ENCODE results near the gene TRAF7.

Gene TRAF7

DNA sequence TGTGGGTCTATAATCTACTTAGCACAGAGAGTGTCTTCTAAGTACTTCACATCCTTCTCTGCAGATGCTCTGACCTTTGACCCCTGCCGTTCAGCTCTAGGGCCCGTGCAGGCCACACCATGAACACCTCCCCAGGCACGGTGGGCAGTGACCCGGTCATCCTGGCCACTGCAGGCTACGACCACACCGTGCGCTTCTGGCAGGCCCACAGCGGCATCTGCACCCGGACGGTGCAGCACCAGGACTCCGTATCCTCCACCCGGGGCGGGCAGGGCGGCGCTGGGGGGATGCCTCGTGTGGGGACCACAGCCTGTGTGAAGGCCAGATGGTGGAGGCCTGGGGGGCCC, 50.4 kb downstream of the TRAF7 start:
- H3K4me1 ChIP-seq (ENCODE audit: insufficient read depth, low read length) = peaks cover 33% of the 10 kb centered on the region
- H3K9ac ChIP-seq (ENCODE audit: low read depth, low read length) = peak overlapping the region; percentile 91
- H3K27ac ChIP-seq (ENCODE audit: low read length) = peak overlapping the region; percentile 99
- H2AFZ ChIP-seq (ENCODE audit: low read depth, low read length) = peak overlapping the region; percentile 99
- H3K79me2 ChIP-seq (ENCODE audit: insufficient read depth, low read length) = peaks cover 31% of the 10 kb centered on the region
- no peak for TF ChIP-seq EZH2 (IDR thresholded peaks at IDR 0.05; ENCODE audit: borderline replicate concordance, low read depth, low read length, severe bottlenecking)
- TF ChIP-seq, protein P1, sequence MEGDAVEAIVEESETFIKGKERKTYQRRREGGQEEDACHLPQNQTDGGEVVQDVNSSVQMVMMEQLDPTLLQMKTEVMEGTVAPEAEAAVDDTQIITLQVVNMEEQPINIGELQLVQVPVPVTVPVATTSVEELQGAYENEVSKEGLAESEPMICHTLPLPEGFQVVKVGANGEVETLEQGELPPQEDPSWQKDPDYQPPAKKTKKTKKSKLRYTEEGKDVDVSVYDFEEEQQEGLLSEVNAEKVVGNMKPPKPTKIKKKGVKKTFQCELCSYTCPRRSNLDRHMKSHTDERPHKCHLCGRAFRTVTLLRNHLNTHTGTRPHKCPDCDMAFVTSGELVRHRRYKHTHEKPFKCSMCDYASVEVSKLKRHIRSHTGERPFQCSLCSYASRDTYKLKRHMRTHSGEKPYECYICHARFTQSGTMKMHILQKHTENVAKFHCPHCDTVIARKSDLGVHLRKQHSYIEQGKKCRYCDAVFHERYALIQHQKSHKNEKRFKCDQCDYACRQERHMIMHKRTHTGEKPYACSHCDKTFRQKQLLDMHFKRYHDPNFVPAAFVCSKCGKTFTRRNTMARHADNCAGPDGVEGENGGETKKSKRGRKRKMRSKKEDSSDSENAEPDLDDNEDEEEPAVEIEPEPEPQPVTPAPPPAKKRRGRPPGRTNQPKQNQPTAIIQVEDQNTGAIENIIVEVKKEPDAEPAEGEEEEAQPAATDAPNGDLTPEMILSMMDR (IDR thresholded peaks at IDR 0.05; ENCODE audit: borderline replicate concordance, extremely low read depth, low read length, poor library complexity, severe bottlenecking) = no peak
- DNase-seq (no peak), ATAC-seq (ENCODE audit: insufficient read depth, low read depth) (peak; percentile 15)
- no peaks in the 10 kb centered on the region for H3K27me3 ChIP-seq (ENCODE audit: insufficient read depth, low read length, poor library complexity)
- H3K9me3 ChIP-seq (ENCODE audit: insufficient read depth, low read length, severe bottlenecking) = no peaks in the 10 kb centered on the region
- H4K20me1 ChIP-seq (ENCODE audit: insufficient read depth, low read length) = peaks cover 6% of the 10 kb centered on the region; the same call in 1 of the 2 replicates
- peak overlapping the region; percentile 96 for H3K4me2 ChIP-seq (ENCODE audit: insufficient read depth, low read length)
- peaks cover 44% of the 10 kb centered on the region for H3K36me3 ChIP-seq (ENCODE audit: insufficient read depth, low read length)
- peak overlapping the region; percentile 80 to 89 for H3K4me3 ChIP-seq (ENCODE audit: low read depth in 1 of 2, low read length in 2 of 2)

DNA sequence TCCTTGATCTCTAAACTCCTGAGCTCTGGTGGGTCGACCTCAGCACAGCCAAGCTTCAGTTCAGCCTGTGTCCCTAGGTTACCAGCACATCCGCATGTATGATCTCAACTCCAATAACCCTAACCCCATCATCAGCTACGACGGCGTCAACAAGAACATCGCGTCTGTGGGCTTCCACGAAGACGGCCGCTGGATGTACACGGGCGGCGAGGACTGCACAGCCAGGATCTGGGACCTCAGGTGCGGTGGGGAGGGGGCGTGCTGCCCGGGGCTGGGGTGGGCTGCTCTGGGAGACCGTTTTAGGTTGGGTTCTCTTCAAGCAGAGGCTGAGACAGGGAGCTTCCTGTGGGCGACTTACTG, 50.8 kb downstream of the TRAF7 start:
- Histone ChIP-seq H2AFZ (ENCODE audit: low read depth, low read length) (no peak overlapping the region), H3K36me3 (ENCODE audit: insufficient read depth, low read length) (peaks cover 46% of the 10 kb centered on the region), H3K4me1 (ENCODE audit: insufficient read depth, low read length) (peaks cover 33% of the 10 kb centered on the region), H3K27me3 (ENCODE audit: insufficient read depth, low read length, poor library complexity) (no peaks in the 10 kb centered on the region), H3K27ac (ENCODE audit: low read length) (peak overlapping the region; percentile 99), H3K9me3 (ENCODE audit: insufficient read depth, low read length, severe bottlenecking) (no peaks in the 10 kb centered on the region), H3K79me2 (ENCODE audit: insufficient read depth, low read length) (peaks cover 31% of the 10 kb centered on the region), H4K20me1 (ENCODE audit: insufficient read depth, low read length) (peaks cover 6% of the 10 kb centered on the region; the same call in 1 of the 2 replicates), H3K9ac (ENCODE audit: low read depth, low read length) (peak overlapping the region; percentile 91), H3K4me3 (ENCODE audit: low read depth in 1 of 2, low read length in 2 of 2) (peak overlapping the region; percentile 80 to 89; a peak in 3 of 4 replicates), H3K4me2 (ENCODE audit: insufficient read depth, low read length) (peak overlapping the region; percentile 96)
- TF ChIP-seq EZH2 (IDR thresholded peaks at IDR 0.05; ENCODE audit: borderline replicate concordance, low read depth, low read length, severe bottlenecking) = no peak
- TF ChIP-seq, protein P1 (IDR thresholded peaks at IDR 0.05; ENCODE audit: borderline replicate concordance, extremely low read depth, low read length, poor library complexity, severe bottlenecking) = no peak
- ATAC-seq (ENCODE audit: insufficient read depth, low read depth) = no peak
- peak; percentile 26 for DNase-seq

DNA sequence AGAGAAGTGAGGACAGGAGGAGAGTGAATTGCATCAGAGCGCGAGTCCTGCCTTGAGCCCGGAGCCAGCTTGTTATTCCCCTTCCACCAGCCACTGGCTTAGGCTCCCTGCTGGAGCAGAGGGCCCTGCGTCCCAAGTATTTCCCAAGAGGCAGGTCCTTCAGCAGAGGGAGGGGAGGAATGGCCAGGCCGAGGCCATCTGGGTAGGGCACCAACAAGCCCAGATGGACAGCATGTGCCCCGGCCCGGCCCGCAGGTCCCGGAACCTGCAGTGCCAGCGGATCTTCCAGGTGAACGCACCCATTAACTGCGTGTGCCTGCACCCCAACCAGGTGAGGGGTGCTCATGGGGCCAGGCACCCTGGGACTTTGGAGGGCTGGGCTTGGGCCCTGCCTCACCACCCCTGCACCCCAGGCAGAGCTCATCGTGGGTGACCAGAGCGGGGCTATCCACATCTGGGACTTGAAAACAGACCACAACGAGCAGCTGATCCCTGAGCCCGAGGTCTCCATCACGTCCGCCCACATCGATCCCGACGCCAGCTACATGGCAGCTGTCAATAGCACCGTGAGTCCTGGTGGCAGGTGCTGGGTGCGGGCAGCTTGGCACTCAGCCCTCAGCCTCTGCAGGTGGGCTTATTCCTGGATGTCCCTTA, 51.3 kb downstream of the TRAF7 start:
- ATAC-seq (ENCODE audit: insufficient read depth, low read depth) (no peak), DNase-seq (no peak)
- Histone ChIP-seq H3K9me3 (ENCODE audit: insufficient read depth, low read length, severe bottlenecking) (no peaks in the 10 kb centered on the region), H3K27me3 (ENCODE audit: insufficient read depth, low read length, poor library complexity) (no peaks in the 10 kb centered on the region), H3K27ac (ENCODE audit: low read length) (peak overlapping the region; percentile 99; the same call in 1 of the 2 replicates), H3K79me2 (ENCODE audit: insufficient read depth, low read length) (peaks cover 35% of the 10 kb centered on the region), H3K4me3 (ENCODE audit: low read depth in 1 of 2, low read length in 2 of 2) (peak overlapping the region in 1 of 2 experiments; percentile 89; a peak in 3 of 4 replicates), H2AFZ (ENCODE audit: low read depth, low read length) (no peak overlapping the region), H3K9ac (ENCODE audit: low read depth, low read length) (peak overlapping the region; percentile 91), H4K20me1 (ENCODE audit: insufficient read depth, low read length) (peaks cover 9% of the 10 kb centered on the region; the same call in 1 of the 2 replicates), H3K4me1 (ENCODE audit: insufficient read depth, low read length) (peaks cover 37% of the 10 kb centered on the region), H3K36me3 (ENCODE audit: insufficient read depth, low read length) (peaks cover 49% of the 10 kb centered on the region), H3K4me2 (ENCODE audit: insufficient read depth, low read length) (peak overlapping the region; percentile 96)
- no peak for TF ChIP-seq EZH2 (IDR thresholded peaks at IDR 0.05; ENCODE audit: borderline replicate concordance, low read depth, low read length, severe bottlenecking)
- TF ChIP-seq, protein P1 (IDR thresholded peaks at IDR 0.05; ENCODE audit: borderline replicate concordance, extremely low read depth, low read length, poor library complexity, severe bottlenecking) = no peak

Data from DND-41 (cell line).